Femur (tissue), 1 donor: ENCODE data around the gene MICB.
"Not testable (repeated sequence)": the region's sequence is repeated elsewhere in the genome, so short reads cannot be mapped to it uniquely, and the experiment has no call there.

Source experiments
- DNase-seq: peaks from one replicate; pipeline ENCODE4 v3.0.0-alpha.2; 2017

Gene MICB

DNA sequence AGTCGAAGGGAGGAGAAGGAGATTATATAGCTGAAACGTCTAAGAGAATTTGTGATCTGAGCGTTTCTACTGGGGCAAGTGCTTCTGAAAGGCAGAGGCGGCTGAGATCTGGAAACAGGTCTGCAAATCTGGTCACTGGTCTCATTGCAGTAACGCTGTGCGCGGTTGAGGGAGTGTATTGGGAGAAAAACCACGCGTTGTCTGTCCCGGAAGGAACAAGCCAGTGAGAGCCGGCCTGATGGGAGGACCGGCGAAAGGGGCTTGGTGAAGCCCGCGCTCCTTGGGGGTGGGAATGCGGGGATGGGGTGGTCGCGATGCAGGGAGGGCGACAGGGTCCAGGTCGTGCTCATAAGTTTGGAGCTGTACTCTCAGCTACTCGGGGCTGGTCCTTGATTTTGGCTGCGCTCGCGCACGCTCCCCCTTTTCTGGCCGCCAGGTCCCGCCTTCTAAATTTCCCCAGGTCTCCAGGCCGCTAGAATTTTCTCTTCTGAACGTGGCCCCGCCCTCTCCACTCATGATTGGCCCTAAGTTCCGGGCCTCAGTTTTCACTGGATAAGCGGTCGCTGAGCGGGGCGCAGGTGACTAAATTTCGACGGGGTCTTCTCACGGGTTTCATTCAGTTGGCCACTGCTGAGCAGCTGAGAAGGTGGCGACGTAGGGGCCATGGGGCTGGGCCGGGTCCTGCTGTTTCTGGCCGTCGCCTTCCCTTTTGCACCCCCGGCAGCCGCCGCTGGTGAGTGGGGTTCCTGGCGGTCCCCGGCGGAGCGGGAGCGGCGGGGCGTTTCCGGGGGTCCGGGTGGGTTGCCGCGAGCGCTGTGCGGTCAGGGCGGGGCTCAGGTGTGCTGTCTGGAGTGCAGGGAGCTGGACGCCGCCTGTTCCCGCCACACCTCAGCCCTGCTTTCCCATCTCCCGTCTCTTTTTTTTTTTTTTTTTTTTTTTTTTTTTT lies at the start of gene MICB:
Gene MICB, plus strand, starts transcription at position 615 of the 946 bp plus-strand sequence. Its CDS starts 49 bp downstream, at position 664.
- DNase-seq = peak; percentile 67

DNA sequence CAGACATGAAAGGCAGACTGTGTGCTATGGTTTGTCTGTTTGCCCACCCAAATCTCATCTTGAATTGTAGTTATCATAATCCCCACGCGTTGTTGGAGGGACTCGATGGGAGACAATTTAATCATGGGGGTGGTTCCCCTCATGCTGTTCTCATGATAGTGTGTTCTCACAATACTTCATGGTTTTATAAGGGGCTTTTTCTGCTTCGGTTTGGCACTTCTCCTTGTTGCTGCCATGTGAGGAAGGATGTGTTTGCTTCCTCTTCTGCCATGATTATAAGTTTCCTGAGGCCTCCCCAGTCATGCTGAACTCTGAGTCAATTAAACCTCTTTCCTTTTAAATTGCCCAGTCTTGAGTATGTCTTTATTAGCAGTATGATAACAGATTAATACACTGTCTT lies 47.2 kb upstream of the MICB start:
- no peak for DNase-seq

DNA sequence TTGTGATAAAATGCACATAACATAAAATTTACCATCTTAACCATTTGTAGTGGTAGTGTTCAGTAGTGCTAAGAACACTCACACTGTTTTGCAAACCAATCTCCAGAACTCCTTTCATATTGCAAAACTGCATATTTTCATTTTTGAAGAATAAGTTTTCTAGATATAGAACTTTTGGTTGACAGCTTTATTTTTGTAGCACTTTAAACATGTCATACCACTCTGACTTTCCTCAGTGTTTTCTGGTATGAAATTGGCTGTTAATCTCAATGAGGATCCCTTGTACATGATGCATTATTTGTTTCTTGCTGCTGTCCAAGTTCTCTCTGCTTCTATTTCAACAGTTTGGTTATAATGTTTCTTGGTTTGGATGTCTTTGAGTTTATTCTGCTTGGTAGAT lies 45.1 kb upstream of the MICB start:
- no peak for DNase-seq

DNA sequence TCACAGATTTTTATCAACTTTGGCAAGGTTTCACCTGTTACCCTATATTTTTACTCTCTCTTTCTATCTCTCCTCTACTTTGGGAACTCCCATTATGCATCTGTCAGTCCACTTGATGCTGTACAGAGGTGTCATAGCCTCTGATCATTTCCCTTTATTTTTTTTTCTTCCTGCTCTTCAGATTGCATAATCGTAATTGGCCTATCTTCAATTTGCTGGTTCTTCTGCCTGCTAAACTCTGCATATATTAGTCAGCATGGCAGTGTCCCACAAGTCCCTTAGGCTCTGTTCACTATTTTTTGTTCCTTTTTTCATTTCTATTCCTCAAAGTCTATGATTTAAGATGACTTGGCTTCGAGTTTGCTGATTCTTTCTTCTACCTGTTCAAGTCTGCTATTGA lies 44.7 kb upstream of the MICB start:
- DNase-seq = no peak

DNA sequence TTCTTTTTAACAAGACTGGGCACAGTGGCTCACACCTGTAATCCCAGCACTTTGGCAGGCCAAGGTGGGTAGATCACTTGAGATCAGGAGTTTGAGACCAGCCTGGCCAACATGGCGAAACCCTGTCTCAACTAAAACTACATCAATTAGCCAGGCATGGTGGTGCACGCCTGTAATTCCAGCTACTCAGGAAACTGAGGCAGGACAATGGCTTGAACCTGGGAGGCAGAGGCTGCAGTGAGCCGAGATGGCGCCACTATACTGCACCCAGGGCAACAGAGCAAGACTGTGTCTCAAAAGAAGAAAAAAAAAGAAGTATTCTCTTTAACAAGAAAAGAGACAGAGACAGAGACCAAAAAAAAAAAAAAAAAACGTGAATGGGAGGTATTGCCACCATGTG lies 38.1 kb upstream of the MICB start:
- DNase-seq = not testable (repeated sequence)

DNA sequence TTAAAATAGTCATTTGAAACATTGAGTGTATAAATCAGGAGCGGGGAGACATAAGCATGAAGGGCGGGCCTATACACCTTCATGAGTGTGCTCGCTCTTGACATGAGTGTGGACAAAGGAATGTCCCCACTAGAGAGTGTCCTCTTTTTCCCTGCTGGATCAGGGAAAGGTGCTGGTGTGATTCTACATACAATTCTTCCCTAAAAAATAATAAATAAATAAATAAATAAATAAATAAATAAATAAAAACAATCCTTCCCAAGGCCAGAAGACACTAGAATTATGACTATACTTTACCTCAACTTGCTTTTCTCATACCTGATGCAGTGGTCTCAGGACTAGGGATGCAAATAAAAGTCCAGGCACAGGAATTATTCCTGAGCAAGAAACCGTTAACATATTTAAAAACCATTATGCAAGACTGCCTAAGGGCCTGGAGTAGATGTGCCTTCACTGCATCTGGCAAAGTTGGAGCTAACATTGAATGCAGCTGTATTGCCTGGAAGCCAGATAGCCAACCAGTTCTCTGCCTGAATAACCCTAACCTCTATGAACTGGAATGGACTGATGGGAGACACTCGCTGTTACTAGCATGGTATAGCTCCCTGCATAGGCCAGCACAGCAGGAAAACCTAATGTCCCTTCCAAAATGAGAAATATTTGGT lies 37.5 kb upstream of the MICB start:
- DNase-seq = no peak

DNA sequence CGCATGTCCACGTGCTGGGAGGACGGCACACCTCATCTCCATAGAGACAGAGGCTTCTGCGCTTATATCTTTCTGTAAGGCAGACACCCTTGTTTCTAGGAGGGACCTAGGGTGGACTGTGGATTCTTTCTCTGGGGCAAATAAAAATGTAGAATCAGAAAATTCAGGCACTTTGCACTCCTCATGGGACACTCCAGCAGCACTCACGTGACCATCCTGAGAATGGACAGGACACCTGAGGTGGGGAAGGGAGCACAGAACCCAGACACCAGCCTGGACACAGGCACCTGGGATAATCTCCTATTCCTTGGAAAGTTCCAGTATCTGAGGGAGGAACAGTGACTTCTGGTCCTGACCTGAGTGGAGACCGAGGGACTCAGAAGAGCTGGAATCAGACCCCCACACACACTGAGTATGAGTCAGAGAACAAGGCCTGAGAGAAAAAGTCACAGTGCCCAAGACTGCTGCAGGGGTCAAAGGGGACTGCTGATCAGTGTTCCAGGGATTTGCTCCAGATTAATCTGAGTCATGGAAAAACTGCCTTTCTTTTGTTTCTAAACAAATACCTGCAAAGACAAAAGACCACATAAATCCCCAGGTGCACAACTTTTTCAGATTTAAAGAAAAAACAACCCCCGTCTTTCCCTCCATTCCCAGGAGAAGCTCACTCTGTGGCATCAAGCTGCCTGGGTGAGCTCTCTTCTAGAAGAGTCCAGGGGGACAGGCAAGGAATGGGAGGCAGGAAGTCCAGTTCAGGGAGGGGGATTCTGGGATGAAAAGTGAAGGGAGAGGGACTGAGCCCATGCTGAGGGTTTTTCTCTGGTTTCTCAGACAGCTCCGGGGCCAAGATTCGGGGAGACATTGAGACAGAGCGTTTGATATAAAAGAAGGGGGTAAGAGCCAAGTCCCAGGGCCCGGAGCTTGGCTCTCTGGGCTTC lies 35.6 kb upstream of the MICB start:
- no peak for DNase-seq

DNA sequence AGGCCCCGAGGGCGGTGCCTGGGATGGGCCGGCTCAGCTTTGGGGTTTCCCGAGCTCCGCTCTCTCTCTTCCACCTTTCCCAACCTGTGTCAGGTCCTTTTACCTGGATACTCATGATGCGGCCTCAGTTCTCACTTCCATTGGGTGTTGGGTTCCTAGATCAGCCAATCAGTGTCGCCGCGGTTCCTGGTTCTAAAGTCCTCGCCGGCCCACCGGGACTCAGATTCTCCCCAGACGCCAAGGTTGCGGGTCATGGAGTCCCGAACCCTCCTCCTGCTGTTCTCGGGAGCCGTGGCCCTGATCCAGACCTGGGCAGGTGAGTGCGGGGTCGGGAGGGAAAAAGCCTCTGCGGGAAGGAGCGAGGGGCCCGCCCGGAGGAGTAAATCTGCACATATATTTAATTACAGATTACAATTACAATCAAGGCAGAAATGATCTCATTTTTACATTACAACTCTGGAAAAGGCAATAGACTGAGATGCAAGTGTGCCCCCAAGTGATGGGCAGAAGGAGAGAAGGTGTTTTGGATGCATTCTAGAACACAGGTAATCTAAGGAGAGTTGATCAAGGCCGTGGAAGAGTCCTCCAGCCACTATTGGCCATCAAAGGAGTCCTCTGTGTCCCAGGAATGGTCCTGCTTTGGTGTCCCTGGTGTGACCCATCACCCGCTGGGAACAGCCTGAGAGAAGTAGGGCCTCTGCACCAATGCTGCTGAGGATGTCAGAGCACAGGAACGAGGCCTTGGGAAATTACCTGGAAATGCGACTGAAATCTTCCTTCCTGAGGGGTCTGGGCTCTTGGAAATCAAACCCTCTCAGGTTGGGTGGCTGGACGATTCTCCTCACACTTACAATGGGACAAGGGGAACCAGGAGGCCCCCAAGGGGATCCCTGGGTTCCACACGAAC lies 34.7 kb upstream of the MICB start:
- DNase-seq = peak; percentile 75

DNA sequence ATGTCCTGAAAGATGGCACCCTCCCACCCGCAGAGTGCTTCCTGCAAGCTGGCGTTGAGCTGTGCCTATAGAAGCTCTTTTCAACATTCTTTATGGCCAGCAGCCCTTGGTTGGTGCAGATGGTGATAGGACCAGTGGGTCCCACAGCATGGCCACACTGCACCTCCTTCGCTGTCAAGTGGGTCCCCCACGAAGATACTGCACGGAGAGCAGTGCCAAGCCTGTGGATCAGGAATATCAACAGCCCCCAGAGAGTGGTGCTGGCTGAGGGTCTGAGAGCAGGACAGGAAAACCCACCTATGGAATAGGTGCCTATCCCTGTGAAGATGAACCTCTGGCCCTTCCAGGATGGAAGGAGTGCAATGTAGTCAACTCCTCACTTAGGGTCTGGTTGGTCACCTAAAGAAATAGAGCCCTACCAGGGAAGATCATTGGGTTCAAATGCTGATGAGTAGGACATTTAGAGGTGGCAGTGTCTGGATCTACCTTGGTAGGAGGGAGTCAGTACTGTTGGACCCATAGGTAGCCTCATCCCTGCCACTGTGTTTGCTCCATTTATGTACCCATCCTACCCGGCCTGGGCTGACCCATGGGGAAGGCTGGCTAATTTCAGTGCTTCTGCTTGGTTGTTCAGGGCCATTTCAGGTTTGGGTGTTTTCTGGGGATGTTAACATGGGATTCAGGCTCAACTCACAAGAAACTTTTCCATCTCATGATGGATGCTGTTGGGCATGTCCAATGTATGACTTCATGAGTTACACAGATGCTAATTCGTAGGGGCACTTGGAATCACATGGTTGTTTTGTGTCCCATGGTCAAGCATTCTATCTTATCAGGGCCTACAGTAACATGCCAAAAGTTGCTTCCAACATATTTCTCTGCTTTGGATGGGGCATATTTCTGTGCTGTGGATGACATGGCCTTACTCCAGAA lies 33.4 kb upstream of the MICB start:
- DNase-seq = no peak

DNA sequence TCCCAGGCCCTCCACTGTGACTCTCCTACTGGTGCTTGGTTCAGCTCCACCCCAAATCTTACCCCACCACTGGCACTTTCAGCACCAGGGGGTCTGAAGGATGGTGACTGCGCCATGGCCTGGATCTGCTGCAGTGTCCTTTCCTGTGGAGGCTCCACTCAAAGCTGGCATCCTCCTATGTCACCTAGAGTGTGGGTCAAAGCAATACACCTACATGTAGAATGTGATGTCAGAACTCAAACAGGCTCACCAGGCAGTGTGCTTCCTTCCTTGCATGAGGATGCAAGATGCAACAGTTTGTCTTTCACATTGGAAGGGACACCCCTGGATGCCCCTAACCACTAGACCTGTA lies 32.8 kb upstream of the MICB start:
- DNase-seq = no peak

DNA sequence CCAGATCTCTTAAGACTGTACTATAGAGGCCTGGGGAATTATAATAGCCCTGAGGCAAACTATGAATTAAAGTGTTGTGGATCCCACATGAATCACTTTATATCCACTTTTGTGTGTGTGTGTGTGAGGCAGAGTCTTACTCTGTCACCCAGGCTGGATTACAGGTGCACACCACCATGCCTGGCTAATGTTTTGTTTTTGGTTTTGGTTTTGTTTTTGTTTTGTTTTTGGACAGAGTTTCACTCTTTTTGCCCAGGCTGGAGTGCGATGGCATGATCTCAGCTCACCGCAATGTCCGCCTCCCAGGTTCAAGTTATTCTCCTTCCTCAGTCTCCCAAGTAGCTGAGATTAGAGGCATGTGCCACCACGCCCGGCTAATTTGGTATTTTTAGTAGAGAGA lies 32.2 kb upstream of the MICB start:
- no peak for DNase-seq

DNA sequence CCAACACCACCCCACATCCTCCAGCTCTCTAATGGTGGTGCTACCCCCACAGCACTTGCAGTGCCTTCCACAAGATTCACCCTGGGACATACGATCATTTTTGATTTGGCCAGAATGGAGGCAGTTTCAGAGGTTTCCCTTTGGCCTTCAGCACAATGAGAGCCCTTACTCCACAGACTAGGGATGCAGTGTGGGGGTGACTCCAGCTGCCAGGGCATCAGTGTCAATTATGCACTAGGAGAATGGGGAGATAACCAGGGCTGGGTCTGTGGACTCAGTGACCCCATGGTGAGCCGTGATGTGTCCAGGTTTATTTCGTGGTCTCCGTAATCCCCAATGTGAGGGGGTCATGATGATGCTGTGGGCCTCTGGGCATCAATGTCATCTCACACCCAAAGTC lies 31.5 kb upstream of the MICB start:
- no peak for DNase-seq

DNA sequence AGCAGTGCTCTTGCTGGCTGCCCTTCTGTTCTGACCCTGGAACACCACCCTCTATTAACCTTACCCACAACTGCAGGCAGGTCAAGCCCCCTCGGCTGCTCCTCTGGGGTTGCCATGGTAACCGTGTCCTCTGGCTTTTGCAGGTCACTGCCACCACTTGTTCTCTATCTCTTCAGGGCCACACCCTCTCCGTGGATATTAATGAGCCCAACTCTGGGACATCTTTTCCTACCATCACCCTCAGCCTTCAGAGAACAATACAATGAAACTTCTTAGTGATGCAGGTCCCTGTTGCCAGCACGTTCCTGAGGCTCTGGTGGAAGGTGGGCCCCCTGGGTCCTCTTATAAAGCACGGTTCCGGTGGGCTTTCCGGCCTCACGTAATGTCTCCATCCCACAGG lies 30.8 kb upstream of the MICB start:
- no peak for DNase-seq

DNA sequence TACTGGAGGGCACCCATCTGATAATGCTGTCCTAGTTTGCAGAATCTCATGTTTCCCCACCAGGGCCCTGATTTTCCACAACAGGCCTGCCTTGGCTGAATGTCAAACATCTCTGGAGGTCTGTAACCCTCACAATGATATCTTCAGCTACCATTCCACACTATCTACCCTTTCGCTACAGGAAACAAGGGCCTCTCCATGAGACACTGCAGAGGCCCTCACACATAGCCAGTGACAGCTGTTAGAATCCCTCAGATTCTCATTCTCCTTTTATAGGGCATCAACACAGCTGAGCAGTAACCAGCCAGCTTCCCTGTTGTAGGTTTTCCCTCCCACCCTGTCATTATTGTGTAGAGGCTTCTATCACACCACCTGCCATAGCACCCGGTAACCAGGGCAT lies 29.6 kb upstream of the MICB start:
- DNase-seq = no peak

DNA sequence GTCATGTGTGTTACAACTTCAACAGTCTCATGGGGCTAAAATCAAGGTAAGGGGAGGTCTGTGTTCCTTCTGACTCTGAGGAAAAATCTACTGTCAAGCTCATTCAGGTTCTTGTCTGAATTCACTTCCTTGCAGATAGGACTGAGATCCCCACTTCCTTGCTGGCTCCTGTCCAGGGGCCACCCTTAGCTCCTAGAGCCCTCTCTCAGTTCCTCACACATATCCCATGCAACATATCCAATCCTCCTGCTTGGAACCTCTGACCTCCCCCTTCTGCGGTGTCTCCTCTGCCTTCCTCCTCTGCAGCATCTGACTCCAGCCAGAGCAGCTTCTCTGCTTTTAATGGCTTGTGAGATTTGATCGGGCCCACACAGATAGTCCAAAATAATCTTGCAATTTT lies 27.1 kb upstream of the MICB start:
- DNase-seq = no peak

DNA sequence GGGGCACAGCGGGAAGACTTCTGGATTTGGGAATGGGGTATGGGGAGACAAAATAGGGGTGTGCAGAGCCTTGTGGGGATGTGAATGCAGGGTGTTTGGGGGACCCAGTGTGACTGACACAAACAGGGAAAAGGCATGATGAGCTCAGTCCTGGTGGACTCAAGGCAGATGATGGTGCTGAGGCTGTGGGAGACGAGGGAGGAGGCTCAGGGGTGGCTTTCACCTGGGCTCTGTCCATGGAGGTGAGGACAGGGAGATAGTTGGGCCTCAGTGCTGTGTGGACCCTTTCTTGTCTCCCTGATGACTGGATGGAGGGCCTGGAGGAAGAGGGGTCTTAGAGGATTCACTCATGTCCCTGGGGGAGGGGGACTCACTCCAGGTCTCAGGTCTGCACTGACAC lies 26.2 kb upstream of the MICB start:
- DNase-seq = no peak

DNA sequence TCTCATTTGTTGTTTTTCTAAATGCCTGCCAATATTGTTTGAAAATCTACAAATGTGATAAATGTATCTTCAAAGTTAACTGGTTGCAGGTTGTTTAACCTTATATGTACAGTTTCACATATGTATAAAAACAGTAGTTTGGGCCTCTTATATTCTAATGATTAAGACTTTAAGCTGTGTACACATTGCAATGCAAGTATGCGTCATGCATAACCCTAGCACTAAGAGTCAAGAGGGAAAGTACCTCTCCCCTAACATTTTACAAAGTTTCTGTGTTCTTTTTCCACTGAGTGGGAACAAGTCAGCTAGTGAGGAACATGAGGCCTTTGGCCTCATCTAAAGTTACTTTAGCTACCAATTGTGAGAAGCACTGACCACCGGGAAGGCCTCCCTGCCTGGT lies 25.7 kb upstream of the MICB start:
- DNase-seq = no peak

DNA sequence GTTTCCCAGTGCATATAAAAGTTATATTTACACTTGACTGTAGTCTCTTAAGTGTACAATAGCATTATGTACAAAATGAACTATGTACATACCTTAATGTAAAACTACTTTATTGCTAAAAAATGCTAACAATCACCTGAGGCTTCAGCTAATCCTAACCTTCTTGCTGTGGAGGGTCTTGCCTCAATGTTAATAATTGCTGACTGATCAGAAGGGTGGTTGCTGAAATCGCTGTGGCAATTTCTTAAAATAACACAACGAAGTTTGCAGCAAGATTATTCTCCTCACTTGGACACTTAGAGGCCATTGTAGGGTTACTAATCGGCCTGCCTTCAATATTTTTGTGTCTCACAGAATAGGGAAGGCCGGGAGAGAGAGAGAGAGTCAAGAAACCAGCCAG lies 24.7 kb upstream of the MICB start:
- DNase-seq = no peak

DNA sequence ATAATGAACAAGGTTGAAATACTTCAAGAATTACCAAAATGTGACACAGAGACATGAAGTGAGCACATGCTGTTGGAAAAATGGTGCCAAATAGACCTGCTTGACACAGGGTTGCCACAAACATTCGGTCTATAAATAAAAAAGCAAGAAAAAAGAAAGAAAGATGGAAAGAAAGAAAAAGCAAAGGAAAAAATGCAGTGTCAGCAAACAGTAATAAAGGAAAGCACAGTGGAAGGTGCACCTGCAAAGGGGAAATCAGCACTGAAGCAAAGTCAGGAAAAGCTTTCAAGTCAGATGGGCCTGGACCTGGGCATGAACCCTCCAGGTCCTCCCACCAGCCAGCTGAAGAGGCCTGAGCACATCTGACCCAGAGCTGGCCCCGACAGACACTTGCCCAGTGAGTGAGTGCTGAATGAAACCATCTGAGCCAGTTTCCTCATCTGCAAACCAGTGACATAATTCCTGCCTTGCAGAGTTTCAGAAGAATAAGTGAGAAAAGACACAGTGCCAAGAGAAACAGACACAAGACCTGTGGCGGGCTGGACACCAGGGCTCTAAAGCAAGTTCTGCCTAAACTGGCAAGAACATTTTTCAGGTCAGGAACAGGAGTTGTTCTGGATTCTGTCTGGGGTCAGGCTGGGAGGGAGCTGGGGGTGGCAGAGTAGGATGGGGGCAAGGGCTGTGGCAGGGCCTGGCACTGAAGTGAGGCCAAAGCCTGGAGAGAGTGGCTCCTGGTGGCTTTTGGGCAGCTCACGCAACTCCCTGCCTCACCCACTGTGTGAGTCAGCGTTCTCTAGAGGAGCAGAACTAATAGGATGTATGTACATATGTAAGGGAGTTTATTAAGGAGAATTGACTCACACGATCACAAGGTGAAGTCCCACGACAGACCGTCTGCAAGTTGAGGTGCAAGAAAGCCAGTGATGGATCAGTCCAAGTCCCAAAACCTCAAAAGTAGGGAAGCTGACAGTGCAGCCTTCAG lies 23.9 kb upstream of the MICB start:
- DNase-seq = no peak

DNA sequence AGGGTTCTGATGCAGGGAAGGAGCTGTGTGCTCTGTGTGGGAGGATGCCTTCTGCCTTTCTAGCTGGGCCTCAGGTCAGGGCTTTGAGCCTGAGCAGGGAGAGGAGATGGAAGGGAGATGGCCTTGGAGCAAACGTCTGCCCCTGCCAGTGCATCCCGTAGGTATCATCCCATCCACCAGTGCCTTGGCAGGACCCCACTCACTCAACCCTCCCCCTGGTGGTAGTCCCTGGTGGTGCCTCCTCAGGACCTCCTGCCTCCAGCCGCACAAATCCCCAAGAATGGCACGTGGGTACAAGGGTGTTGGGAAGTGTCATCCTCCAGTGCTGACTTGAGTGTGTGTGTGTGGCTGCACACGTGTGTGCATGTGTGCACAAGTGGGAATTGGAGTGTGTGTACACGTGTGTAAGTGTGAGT lies 23.1 kb upstream of the MICB start:
- DNase-seq = no peak
